ES-I3 (cell line): ENCODE results near the gene BFSP2.

Experiments
- H3K36me3 ChIP-seq: 2 replicates; pipeline ENCODE4 v1.6.1; 2013; ENCODE audit warnings: mild to moderate bottlenecking, low read length, control low read depth, moderate library complexity; ENCODE audit not compliant: insufficient read depth
- H3K4me1 ChIP-seq: 2 replicates; pipeline ENCODE4 v1.6.1; 2013; ENCODE audit warnings: mild to moderate bottlenecking, control low read depth, low read length; ENCODE audit not compliant: insufficient read depth
- H3K9ac ChIP-seq: 2 replicates; pipeline ENCODE4 v1.6.1; 2013; ENCODE audit warnings: low read depth, mild to moderate bottlenecking, low read length, moderate library complexity
- H3K9me3 ChIP-seq: 2 replicates; pipeline ENCODE4 v1.6.1; 2013; ENCODE audit warnings: mild to moderate bottlenecking, low read length, moderate library complexity; ENCODE audit not compliant: control insufficient read depth, insufficient read depth

BFSP2 gene

DNA sequence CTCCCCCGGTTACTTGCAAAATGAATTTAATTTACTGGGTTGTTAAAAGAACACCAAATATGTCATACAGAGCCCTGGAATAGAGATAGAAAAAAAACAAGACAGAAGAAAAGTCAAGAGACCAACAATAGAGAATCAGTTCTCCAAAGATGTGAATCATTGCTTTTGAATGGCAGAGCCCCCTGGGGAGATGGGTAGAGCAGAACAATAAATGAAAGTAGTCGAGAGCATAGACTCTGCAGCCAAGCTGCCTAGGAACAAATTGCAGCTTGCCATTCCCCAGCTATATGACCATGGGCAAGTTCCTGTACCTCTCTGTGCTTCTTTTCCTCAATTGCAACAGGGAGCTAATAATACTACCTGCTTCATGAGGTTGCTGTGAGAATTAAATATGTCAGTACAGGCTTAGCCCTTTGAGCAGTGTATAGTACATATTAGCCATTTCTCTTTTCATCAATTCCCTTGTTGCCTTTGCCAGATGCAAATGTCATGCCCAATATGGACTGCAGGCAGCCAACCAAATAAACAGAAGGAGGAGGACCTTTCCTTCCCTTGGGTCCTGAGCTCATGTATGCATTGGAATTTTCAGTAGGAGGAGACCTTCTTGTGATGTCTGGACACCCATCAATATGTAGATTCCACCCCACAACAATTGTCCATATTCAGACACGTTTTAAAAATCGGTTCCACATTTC, 25.0 kb upstream of the BFSP2 start:
- H3K4me1 ChIP-seq, result peaks cover 14% of the 10 kb centered on the region

DNA sequence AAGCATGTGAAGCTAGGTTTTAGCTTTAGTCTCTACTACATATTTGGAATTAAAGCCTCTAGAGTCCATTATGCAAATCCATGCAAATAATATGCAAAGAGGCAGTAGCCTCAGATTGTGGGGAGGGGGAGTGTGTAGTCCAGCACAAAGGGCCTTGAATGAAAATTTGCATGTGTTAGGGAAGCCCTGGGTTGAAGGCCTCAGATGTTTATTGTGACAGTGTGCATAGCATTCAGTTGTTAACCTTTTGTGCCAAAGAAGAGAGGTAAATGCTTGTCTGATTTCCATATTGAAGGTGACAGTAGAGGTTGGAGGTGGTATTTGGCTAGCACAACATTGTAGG, 24.5 kb upstream of the BFSP2 start:
- H3K4me1 ChIP-seq, result peaks cover 14% of the 10 kb centered on the region
- H3K9ac ChIP-seq, result no peak overlapping the region
- H3K9me3 ChIP-seq, result no peaks in the 10 kb centered on the region
- no peaks in the 10 kb centered on the region for H3K36me3 ChIP-seq

More for the DNA sequence above, 25.0 kb upstream of the BFSP2 start:
- H3K9me3 ChIP-seq, result no peaks in the 10 kb centered on the region
- no peak overlapping the region for H3K9ac ChIP-seq
- no peaks in the 10 kb centered on the region for H3K36me3 ChIP-seq

- Histone ChIP-seq H3K4me1 (peaks cover 14% of the 10 kb centered on the region), H3K9me3 (no peaks in the 10 kb centered on the region), H3K36me3 (no peaks in the 10 kb centered on the region), H3K9ac (no peak overlapping the region)
Observed at GRCh38 chr3:133376810-133377209, 23.0 kb upstream of the BFSP2 start.

- Histone ChIP-seq H3K9ac (no peak overlapping the region), H3K4me1 (peaks cover 14% of the 10 kb centered on the region), H3K36me3 (no peaks in the 10 kb centered on the region), H3K9me3 (no peaks in the 10 kb centered on the region)
Observed at GRCh38 chr3:133377396-133377795, 22.5 kb upstream of the BFSP2 start.

DNA sequence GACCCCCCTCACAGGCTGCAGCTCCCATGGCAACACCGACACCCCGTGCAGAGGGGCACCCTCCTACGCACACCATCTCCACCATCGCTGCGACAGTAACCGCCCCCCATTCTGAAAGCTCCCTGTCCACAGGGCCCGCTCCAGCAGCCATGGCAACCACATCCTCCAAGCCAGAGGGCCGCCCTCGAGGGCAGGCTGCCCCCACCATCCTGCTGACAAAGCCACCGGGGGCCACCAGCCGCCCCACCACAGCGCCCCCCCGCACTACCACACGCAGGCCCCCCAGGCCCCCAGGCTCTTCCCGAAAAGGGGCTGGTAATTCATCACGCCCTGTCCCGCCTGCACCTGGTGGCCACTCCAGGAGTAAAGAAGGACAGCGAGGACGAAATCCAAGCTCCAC, 19.9 kb upstream of the BFSP2 start:
- Histone ChIP-seq H3K4me1 (peaks cover 10% of the 10 kb centered on the region), H3K9ac (no peak overlapping the region), H3K9me3 (no peaks in the 10 kb centered on the region), H3K36me3 (no peaks in the 10 kb centered on the region)

GRCh38 chr3:133380481-133381225, 19.2 kb upstream of the BFSP2 start:
- H3K36me3 ChIP-seq, result no peaks in the 10 kb centered on the region
- peaks cover 3% of the 10 kb centered on the region; the same call in 1 of the 2 replicates for H3K4me1 ChIP-seq
- no peak overlapping the region for H3K9ac ChIP-seq
- H3K9me3 ChIP-seq, result no peaks in the 10 kb centered on the region

GRCh38 chr3:133381346-133382109, 18.3 kb upstream of the BFSP2 start:
- Histone ChIP-seq H3K4me1 (no peaks in the 10 kb centered on the region), H3K9me3 (no peaks in the 10 kb centered on the region), H3K9ac (no peak overlapping the region), H3K36me3 (no peaks in the 10 kb centered on the region)

GRCh38 chr3:133383175-133383574, 16.7 kb upstream of the BFSP2 start:
- no peak overlapping the region for H3K9ac ChIP-seq
- no peaks in the 10 kb centered on the region for H3K36me3 ChIP-seq
- H3K9me3 ChIP-seq, result no peaks in the 10 kb centered on the region
- H3K4me1 ChIP-seq, result no peaks in the 10 kb centered on the region

DNA sequence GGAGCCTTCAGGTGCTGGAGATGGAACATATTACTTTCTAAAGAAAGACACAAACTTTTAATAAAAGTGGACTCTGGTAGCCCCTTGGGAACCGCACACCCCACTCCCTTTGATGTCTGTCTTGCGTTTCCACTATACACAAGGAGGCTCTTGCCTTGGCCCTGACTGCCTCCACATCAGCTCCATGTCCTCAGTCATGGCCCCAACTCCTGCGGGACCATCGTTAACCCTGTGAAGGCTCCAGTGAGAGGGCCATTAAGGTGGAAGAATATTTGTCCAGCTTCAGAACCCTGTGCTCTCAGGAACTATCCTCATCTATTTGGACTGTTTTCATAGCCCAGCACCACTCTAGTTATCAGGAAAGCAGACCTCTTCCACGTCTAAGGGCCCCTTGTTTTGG, 16.1 kb upstream of the BFSP2 start:
- no peaks in the 10 kb centered on the region for H3K36me3 ChIP-seq

GRCh38 chr3:133384331-133385027, 15.4 kb upstream of the BFSP2 start:
- H3K4me1 ChIP-seq, result no peaks in the 10 kb centered on the region
- no peaks in the 10 kb centered on the region for H3K36me3 ChIP-seq
- H3K9ac ChIP-seq, result no peak overlapping the region
- H3K9me3 ChIP-seq, result no peaks in the 10 kb centered on the region

More for the DNA sequence above, 16.1 kb upstream of the BFSP2 start:
- H3K9me3 ChIP-seq, result no peaks in the 10 kb centered on the region
- no peak overlapping the region for H3K9ac ChIP-seq
- H3K4me1 ChIP-seq, result no peaks in the 10 kb centered on the region

DNA sequence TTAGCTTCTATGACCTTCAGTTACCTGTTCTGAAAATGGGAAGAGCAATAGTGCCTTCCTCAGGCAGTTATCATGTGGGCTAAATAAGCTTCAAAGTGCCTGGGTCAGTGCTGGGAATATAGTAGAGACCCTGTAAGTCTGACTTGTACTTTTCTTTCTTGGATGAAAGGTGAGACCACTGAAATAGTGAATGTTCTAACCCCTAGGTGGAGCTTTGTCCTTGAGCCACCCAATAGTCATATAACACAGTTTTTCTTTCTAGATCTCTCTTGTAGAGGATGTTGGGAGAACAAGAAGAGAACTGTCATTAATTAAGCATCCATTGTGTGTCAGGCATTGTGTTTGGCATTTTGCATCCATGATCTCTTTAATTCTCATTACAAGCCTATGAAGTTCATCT, 13.0 kb upstream of the BFSP2 start:
- H3K9me3 ChIP-seq, result no peaks in the 10 kb centered on the region
- H3K4me1 ChIP-seq, result no peaks in the 10 kb centered on the region
- H3K9ac ChIP-seq, result no peak overlapping the region
- H3K36me3 ChIP-seq, result no peaks in the 10 kb centered on the region

- H3K9me3 ChIP-seq, result no peaks in the 10 kb centered on the region
- H3K4me1 ChIP-seq, result no peaks in the 10 kb centered on the region
- no peak overlapping the region for H3K9ac ChIP-seq
- no peaks in the 10 kb centered on the region for H3K36me3 ChIP-seq
Observed at GRCh38 chr3:133387341-133387740, 12.5 kb upstream of the BFSP2 start.

DNA sequence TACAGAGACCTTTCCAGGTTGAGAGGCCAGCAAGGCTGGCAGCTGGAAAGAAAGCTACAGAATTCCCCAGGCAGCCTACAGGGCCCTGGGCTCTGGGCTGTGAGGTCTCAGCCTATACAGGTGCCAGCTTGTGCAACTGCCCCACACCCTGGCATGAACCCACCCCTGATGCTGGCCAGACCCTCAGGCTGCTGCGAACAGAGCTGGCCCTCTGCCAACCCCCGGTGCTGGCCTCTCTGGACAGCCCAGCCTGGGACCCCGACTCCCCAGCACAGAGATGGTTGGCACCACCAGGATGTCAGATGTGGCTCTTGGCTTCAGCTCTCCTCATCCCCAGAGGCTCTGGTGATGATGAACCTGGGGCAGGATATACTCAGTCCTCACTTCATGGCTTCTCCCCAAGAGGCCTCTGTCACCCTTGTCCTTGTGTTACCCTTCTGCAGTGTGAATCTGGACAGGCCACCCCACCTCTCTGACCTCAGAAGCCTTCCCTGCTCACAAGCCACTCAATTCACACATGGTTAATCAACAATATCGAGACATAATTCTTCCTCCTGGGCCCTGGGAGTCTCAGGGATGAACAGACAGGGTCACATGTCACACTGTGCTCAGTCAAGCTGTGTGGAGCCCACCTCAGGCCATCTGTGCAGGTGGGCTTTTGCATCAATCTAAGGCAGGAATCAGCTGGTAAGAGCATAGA, 11.0 kb upstream of the BFSP2 start:
- no peaks in the 10 kb centered on the region for H3K36me3 ChIP-seq
- H3K9ac ChIP-seq, result no peak overlapping the region
- no peaks in the 10 kb centered on the region for H3K4me1 ChIP-seq
- no peaks in the 10 kb centered on the region for H3K9me3 ChIP-seq

- Histone ChIP-seq H3K36me3 (no peaks in the 10 kb centered on the region; the same call in 1 of the 2 replicates), H3K4me1 (no peaks in the 10 kb centered on the region), H3K9ac (no peak overlapping the region), H3K9me3 (no peaks in the 10 kb centered on the region)
Observed at GRCh38 chr3:133390715-133391114, 9.1 kb upstream of the BFSP2 start.
